ENCODE data around the gene ERFL.

- no peak for TF ChIP-seq CTCF (IDR thresholded peaks at IDR 0.05)
- TF ChIP-seq POLR2A (IDR thresholded peaks at IDR 0.05) = no peak
- no peak for TF ChIP-seq POLR2AphosphoS5 (IDR thresholded peaks at IDR 0.05)
Observed at GRCh38 chr19:41907994-41908615, 20.1 kb downstream of the ERFL start.

Measured in transverse colon (tissue), 4 donors.